ENCODE measurements around the gene TTC32.

Gene TTC32

GRCh38 chr2:19943189-19943588, 41.4 kb upstream of the TTC32 start:
- H3K4me1 ChIP-seq (ENCODE audit: control insufficient read depth in 1 of 2, insufficient read depth in 1 of 2, low read depth in 1 of 2, low read length in 1 of 2), result no peaks in the 10 kb centered on the region
- H3K9me3 ChIP-seq, result no peaks in the 10 kb centered on the region
- no peak overlapping the region for H3K4me3 ChIP-seq (ENCODE audit: low read depth in 1 of 2, low read length in 1 of 2)
- no peak for TF ChIP-seq CTCF (IDR thresholded peaks at IDR 0.05)
- H3K27me3 ChIP-seq, result no peaks in the 10 kb centered on the region
- H3K36me3 ChIP-seq, result no peaks in the 10 kb centered on the region
- H3K27ac ChIP-seq, result no peak overlapping the region

- no peaks in the 10 kb centered on the region for H3K9me3 ChIP-seq
- TF ChIP-seq CTCF (IDR thresholded peaks at IDR 0.05), result no peak
- no peaks in the 10 kb centered on the region for H3K27me3 ChIP-seq
- H3K4me3 ChIP-seq (ENCODE audit: low read depth in 1 of 2, low read length in 1 of 2), result no peak overlapping the region
- H3K36me3 ChIP-seq, result no peaks in the 10 kb centered on the region
- H3K27ac ChIP-seq, result no peak overlapping the region
- no peaks in the 10 kb centered on the region for H3K4me1 ChIP-seq (ENCODE audit: control insufficient read depth in 1 of 2, insufficient read depth in 1 of 2, low read depth in 1 of 2, low read length in 1 of 2)
Measured at GRCh38 chr2:19942199-19942598, 40.4 kb upstream of the TTC32 start.

GRCh38 chr2:19937004-19937403, 35.2 kb upstream of the TTC32 start:
- H3K4me3 ChIP-seq (ENCODE audit: low read depth in 1 of 2, low read length in 1 of 2), result no peak overlapping the region
- H3K36me3 ChIP-seq, result no peaks in the 10 kb centered on the region
- no peak for TF ChIP-seq CTCF (IDR thresholded peaks at IDR 0.05)
- no peak overlapping the region for H3K27ac ChIP-seq
- H3K27me3 ChIP-seq, result no peaks in the 10 kb centered on the region
- no peaks in the 10 kb centered on the region for H3K4me1 ChIP-seq (ENCODE audit: control insufficient read depth in 1 of 2, insufficient read depth in 1 of 2, low read depth in 1 of 2, low read length in 1 of 2)
- H3K9me3 ChIP-seq, result no peaks in the 10 kb centered on the region

- no peak for TF ChIP-seq CTCF (IDR thresholded peaks at IDR 0.05)
- H3K27me3 ChIP-seq, result no peaks in the 10 kb centered on the region
- H3K4me1 ChIP-seq (ENCODE audit: control insufficient read depth in 1 of 2, insufficient read depth in 1 of 2, low read depth in 1 of 2, low read length in 1 of 2), result no peaks in the 10 kb centered on the region
- no peaks in the 10 kb centered on the region for H3K9me3 ChIP-seq
- no peak overlapping the region for H3K4me3 ChIP-seq (ENCODE audit: low read depth in 1 of 2, low read length in 1 of 2)
- no peaks in the 10 kb centered on the region for H3K36me3 ChIP-seq
- no peak overlapping the region for H3K27ac ChIP-seq
Measured at GRCh38 chr2:19936203-19936602, 34.4 kb upstream of the TTC32 start.

- H3K9me3 ChIP-seq, result peaks cover 6% of the 10 kb centered on the region
- H3K27me3 ChIP-seq, result no peaks in the 10 kb centered on the region
- no peak for TF ChIP-seq CTCF (IDR thresholded peaks at IDR 0.05)
- H3K4me1 ChIP-seq (ENCODE audit: control insufficient read depth in 1 of 2, insufficient read depth in 1 of 2, low read depth in 1 of 2, low read length in 1 of 2), result no peaks in the 10 kb centered on the region
- H3K27ac ChIP-seq, result no peak overlapping the region
- no peaks in the 10 kb centered on the region for H3K36me3 ChIP-seq
- no peak overlapping the region for H3K4me3 ChIP-seq (ENCODE audit: low read depth in 1 of 2, low read length in 1 of 2)
Measured at GRCh38 chr2:19933351-19933981, 31.7 kb upstream of the TTC32 start.

GRCh38 chr2:19932928-19933327, 31.1 kb upstream of the TTC32 start:
- TF ChIP-seq CTCF (IDR thresholded peaks at IDR 0.05), result no peak
- peaks cover 10% of the 10 kb centered on the region for H3K9me3 ChIP-seq
- H3K27ac ChIP-seq, result no peak overlapping the region
- H3K36me3 ChIP-seq, result no peaks in the 10 kb centered on the region
- H3K4me3 ChIP-seq (ENCODE audit: low read depth in 1 of 2, low read length in 1 of 2), result no peak overlapping the region
- no peaks in the 10 kb centered on the region for H3K4me1 ChIP-seq (ENCODE audit: control insufficient read depth in 1 of 2, insufficient read depth in 1 of 2, low read depth in 1 of 2, low read length in 1 of 2)
- H3K27me3 ChIP-seq, result no peaks in the 10 kb centered on the region
